Kidney epithelial cell (primary cell): Measurements from ENCODE around the gene HPGDS. TPM values are rescaled to one million over a fixed set of nuclear protein-coding genes. Genes with fewer than 3 reads are reported as not detected.

ENCODE experiments used
- DNase-seq: peaks from one replicate; pipeline ENCODE4 v3.0.0-alpha.2; 2010; ENCODE audit warnings: low read depth
- H3K27me3 ChIP-seq: 2 replicates; pipeline ENCODE4 v1.6.0; 2011; ENCODE audit warnings: low read length; ENCODE audit not compliant: control insufficient read depth, insufficient read depth
- H3K36me3 ChIP-seq: 2 replicates; pipeline ENCODE4 v1.5.1; 2011; ENCODE audit warnings: low read length; ENCODE audit not compliant: control insufficient read depth, insufficient read depth
- H3K4me3 ChIP-seq: 2 replicates; pipeline ENCODE4 v1.5.1; 2011; ENCODE audit warnings: low read depth, mild to moderate bottlenecking, control low read depth, low read length
- total RNA-seq: library from RNA; depleted of rRNA; stranded (reverse); fragments of >200 nt; gene quantifications from 2 replicates; pipeline ENCODE4 v1.2.3, GENCODE V29; 2015
- TF ChIP-seq, protein P1 (sequence below): IDR thresholded peaks from 2 replicates; pipeline ENCODE4 v1.5.1; 2011; ENCODE audit warnings: mild to moderate bottlenecking, moderate library complexity, low read length, control low read depth, inconsistent platforms; ENCODE audit not compliant: insufficient read depth, poor library complexity, severe bottlenecking

HPGDS gene
- total RNA-seq, 1 donor from 2014 or later, result not detected

DNA sequence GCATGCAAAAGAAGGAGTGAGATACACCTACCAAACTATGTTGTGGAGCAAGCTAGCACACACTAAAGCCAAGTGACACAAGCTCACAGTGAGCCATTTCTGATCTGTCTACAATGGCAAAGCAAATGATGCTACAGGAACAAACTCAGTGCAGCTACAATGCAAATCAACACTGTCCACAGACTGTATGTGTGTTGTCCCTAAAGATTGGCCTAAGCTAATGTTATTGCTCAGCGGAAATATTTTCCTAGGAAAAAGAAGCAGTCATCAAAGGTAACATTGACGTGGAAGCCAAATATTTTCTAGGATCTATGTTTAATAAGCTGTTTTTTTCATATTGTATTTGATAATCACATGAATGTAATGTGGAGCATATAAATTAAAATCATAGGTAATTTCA lies 34.7 kb upstream of the HPGDS start:
- Histone ChIP-seq H3K27me3 (no peaks in the 10 kb centered on the region), H3K36me3 (no peaks in the 10 kb centered on the region), H3K4me3 (no peak overlapping the region)
- no peak for DNase-seq
- TF ChIP-seq, protein P1, sequence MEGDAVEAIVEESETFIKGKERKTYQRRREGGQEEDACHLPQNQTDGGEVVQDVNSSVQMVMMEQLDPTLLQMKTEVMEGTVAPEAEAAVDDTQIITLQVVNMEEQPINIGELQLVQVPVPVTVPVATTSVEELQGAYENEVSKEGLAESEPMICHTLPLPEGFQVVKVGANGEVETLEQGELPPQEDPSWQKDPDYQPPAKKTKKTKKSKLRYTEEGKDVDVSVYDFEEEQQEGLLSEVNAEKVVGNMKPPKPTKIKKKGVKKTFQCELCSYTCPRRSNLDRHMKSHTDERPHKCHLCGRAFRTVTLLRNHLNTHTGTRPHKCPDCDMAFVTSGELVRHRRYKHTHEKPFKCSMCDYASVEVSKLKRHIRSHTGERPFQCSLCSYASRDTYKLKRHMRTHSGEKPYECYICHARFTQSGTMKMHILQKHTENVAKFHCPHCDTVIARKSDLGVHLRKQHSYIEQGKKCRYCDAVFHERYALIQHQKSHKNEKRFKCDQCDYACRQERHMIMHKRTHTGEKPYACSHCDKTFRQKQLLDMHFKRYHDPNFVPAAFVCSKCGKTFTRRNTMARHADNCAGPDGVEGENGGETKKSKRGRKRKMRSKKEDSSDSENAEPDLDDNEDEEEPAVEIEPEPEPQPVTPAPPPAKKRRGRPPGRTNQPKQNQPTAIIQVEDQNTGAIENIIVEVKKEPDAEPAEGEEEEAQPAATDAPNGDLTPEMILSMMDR, result no peak

DNA sequence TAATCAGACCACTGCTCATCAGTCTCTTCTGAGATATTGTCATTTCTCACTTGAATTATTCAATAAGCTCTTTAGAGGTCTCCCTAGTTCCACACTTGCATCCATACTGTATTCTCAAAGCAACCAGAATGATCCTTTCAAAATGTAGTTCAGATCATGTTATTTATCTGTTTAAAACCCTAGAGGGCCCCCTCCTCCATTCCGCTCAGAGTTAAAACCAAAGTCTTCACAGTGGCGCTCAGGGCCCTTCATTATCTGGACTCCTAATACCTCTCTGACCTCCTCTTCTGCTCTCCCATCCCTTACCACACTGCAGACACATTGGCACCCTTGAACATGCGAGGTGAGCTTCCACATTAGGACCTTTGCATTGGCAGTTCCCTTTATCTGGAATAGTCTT lies 32.7 kb upstream of the HPGDS start:
- Histone ChIP-seq H3K36me3 (no peaks in the 10 kb centered on the region), H3K4me3 (no peak overlapping the region), H3K27me3 (no peaks in the 10 kb centered on the region)
- no peak for DNase-seq
- TF ChIP-seq, protein P1, result no peak

DNA sequence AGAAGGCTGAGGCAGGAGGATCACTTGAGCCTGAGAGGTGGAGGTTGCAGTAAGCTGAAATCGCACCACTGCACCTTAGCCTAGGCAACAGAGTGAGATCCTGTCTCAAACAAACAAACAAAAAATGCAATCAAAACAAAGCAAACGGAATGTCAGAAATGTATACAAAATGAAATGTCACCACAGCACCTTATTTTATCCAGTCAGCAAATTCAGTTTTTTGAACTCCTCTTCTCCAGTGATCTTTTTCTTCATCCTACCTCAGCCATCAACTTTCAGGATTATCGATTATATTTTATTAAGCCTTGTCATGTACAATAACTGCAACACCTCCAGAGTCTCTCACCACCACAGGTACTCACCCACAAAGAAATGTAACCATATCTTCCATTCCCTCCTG lies 31.1 kb upstream of the HPGDS start:
- TF ChIP-seq, protein P1, result no peak
- no peaks in the 10 kb centered on the region for H3K36me3 ChIP-seq
- H3K27me3 ChIP-seq, result no peaks in the 10 kb centered on the region
- H3K4me3 ChIP-seq, result no peak overlapping the region
- DNase-seq, result no peak

DNA sequence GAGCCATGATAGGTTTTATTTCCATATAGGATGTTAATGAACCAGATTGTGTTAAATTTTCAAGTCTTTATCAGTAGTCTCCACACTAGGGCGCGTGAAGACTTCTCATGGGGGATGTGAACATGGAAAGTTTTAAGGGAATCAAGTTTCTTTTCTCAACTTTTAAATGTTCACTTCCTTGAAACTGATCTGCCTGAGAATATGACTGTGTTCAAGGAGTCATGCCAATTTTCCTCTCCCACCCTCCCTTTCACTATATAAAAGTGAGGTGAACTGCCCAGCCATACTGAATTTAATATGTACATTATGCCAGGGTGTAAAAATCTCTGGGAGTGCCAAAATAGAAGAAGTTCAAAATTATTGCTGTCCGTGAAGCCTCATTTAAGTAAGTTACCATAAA lies 30.4 kb upstream of the HPGDS start:
- Histone ChIP-seq H3K4me3 (no peak overlapping the region), H3K36me3 (no peaks in the 10 kb centered on the region), H3K27me3 (no peaks in the 10 kb centered on the region)
- DNase-seq, result no peak
- TF ChIP-seq, protein P1, result no peak

DNA sequence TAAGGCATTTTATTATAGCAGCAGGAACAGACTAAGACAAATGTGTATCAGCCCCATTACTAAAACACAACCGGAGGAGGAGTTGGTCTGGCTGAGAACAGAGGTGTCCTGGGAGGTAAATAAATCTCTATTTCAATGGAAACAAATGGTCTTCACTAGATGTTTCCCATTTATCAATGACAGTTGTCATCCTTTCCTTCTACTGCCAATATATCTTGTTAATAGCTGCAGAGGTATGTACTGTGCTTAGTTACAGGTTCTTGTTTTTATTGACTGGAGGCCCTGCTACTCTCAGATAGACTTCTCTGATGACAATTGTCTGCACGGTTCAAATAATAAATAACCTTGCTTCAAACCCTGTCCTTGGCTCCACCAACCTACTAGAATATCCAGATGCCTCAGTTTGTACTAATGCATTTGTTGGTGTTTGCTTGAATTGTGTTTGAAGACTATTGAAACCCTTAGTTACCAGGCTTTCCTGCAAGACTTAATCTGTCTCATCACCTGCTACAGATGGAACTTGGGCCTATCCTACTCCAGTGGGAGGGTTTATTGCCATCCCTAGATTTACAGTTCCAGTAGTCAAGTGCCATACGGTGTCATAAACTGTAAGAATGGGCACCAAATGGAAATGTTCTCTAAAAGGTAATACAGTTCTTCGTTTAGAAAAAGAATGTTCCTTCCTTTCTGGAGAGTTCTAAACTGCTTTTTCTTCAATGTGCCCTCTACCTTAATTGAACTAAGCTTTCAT lies 29.8 kb upstream of the HPGDS start:
- Histone ChIP-seq H3K4me3 (no peak overlapping the region), H3K27me3 (no peaks in the 10 kb centered on the region), H3K36me3 (no peaks in the 10 kb centered on the region)
- TF ChIP-seq, protein P1, result no peak
- DNase-seq, result no peak

DNA sequence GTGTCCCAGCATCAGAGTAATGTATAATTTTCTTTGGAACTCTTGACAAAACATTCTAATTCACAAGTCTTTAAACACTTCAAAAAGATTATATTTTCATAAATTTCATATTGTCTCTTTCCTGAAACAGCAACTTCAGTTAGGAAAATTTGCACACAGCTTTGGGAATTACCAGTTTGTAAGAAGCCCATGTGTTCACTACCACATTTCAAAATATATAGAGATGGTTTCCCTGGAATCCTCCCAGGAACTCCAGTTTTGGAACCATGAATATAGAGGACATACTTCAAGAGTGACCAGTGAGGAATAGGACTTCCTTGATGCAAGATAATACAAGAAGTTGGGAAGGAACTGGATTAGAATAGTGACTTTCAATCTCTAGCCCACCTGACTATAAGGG lies 28.7 kb upstream of the HPGDS start:
- Histone ChIP-seq H3K4me3 (no peak overlapping the region), H3K27me3 (no peaks in the 10 kb centered on the region), H3K36me3 (no peaks in the 10 kb centered on the region)
- DNase-seq, result no peak
- TF ChIP-seq, protein P1, result no peak
